GM19238 (cell line): ENCODE results near the gene PPP4C.

Source experiments
- DNase-seq: peaks from one replicate; pipeline ENCODE4 v3.0.0; 2011; ENCODE audit warnings: low spot score; ENCODE audit not compliant: insufficient read length

The PPP4C gene

GRCh38 chr16:30079480-30079879 lies 3.7 kb downstream of the PPP4C start:
- DNase-seq: no peak

GRCh38 chr16:30082545-30083090 lies 6.8 kb downstream of the PPP4C start:
- DNase-seq: no peak

- DNase-seq: no peak
Measured at GRCh38 chr16:30083216-30084055, 7.6 kb downstream of the PPP4C start.

- DNase-seq: no peak
Measured at GRCh38 chr16:30084096-30084815, 8.5 kb downstream of the PPP4C start.

GRCh38 chr16:30084816-30085159 lies 9.0 kb downstream of the PPP4C start:
- no peak for DNase-seq

- DNase-seq: no peak
Measured at GRCh38 chr16:30085247-30085646, 9.5 kb downstream of the PPP4C start.

- DNase-seq: no peak
Measured at GRCh38 chr16:30085820-30086219, 10.0 kb downstream of the PPP4C start.

GRCh38 chr16:30086291-30087140 lies 10.7 kb downstream of the PPP4C start:
- no peak for DNase-seq

- DNase-seq: no peak
Measured at GRCh38 chr16:30087181-30087898, 11.5 kb downstream of the PPP4C start.

GRCh38 chr16:30088237-30088831 lies 12.5 kb downstream of the PPP4C start:
- DNase-seq: no peak

GRCh38 chr16:30088832-30089624 lies 13.2 kb downstream of the PPP4C start:
- DNase-seq: no peak

- DNase-seq: no peak
Measured at GRCh38 chr16:30090610-30091331, 15.0 kb downstream of the PPP4C start.

- peak; percentile 92 for DNase-seq
Measured at GRCh38 chr16:30091474-30092372, 15.9 kb downstream of the PPP4C start, which contains the start of gene TBX6. Gene TBX6 (minus strand): TSS chr16:30091924. CDS start chr16:30091193, 731 bp downstream.

GRCh38 chr16:30092373-30093010 lies 16.7 kb downstream of the PPP4C start:
- DNase-seq: peak; percentile 89

- DNase-seq: no peak
Measured at GRCh38 chr16:30094541-30095165, 18.9 kb downstream of the PPP4C start.

GRCh38 chr16:30095166-30096078 lies 19.6 kb downstream of the PPP4C start:
- no peak for DNase-seq
